ENCODE results near the gene PRKCA. TPM values are rescaled to one million over a fixed set of nuclear protein-coding genes. Genes with fewer than 3 reads are reported as not detected.

Gene PRKCA
- total RNA-seq, 2 experiments from 2014 or later, result 84.4 to 87.9 TPM

DNA sequence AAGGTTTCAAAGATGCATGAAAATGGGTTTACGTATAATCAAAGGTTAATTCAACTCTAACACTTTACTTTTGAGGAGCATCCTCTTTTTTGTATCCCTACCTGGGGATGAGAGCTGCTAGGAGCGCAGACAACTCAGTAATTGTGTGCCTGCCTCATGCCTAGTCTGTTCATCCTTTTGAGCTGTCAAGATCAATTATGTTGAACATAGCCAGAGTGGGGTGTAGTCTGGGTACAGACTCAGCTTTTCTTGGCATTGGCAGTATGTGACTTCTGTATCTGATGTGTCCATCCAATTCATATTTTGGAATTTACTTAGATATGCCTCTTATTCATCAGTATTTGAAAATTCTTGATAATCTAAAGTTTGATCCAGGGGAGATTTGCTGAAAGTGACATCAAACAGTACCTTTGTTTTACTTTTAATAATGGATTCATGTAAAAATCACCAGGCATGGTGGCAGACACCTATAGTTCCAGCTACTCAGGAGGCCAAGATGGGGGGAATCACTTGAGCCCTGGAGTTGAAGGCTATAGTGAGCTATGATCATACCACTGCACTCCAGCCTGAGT lies 24.1 kb downstream of the PRKCA start:
- ChIA-PET CTCF (interaction anchor here (0.7 to 3.0 kb wide), 3 partner anchors 11 to 13 kb away, joined by 3 to 13 read pairs (median 4); no protein-coding TSS in a partner anchor), POLR2A (interaction anchor here (1.0 to 2.5 kb wide), 5 partner anchors 9 to 42 kb away, joined by 3 to 8 read pairs (median 4); no protein-coding TSS in a partner anchor)
- DNase-seq (no peak), ATAC-seq (no peak)
- peaks cover 63% of the 10 kb centered on the region for H3K36me3 Mint-ChIP-seq (ENCODE audit: low read depth)
- no peaks in the 10 kb centered on the region for H3K27me3 Mint-ChIP-seq
- peak overlapping the region; percentile 71 for H3K27ac Mint-ChIP-seq
- intact Hi-C loops (cut with micrococcal nuclease), result no loop called here
- H3K4me1 Mint-ChIP-seq (ENCODE audit: low read depth), result peaks cover 73% of the 10 kb centered on the region
- TF ChIP-seq, protein P1, sequence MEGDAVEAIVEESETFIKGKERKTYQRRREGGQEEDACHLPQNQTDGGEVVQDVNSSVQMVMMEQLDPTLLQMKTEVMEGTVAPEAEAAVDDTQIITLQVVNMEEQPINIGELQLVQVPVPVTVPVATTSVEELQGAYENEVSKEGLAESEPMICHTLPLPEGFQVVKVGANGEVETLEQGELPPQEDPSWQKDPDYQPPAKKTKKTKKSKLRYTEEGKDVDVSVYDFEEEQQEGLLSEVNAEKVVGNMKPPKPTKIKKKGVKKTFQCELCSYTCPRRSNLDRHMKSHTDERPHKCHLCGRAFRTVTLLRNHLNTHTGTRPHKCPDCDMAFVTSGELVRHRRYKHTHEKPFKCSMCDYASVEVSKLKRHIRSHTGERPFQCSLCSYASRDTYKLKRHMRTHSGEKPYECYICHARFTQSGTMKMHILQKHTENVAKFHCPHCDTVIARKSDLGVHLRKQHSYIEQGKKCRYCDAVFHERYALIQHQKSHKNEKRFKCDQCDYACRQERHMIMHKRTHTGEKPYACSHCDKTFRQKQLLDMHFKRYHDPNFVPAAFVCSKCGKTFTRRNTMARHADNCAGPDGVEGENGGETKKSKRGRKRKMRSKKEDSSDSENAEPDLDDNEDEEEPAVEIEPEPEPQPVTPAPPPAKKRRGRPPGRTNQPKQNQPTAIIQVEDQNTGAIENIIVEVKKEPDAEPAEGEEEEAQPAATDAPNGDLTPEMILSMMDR (IDR thresholded peaks at IDR 0.05), result no peak
- H3K4me3 Mint-ChIP-seq, result no peak overlapping the region
- peaks cover 6% of the 10 kb centered on the region for H3K9me3 Mint-ChIP-seq

DNA sequence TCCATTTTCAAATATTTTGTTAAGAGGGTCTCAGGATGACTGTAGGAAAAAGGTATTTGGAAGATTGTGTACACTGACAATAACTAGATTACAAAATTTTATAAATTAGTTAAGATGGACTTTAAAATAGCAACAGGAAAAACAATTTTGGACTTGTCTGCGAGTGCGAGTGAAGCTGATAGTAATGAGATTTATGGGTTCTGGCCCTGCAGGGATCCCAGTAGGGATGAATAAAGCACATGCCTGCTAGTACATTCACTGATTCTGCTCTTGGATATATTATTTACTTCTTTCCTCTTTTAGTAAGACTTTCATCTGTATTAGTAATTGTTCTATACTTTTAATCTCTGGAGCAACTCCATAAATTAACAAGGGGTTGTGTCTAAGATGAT lies 28.2 kb downstream of the PRKCA start:
- Mint-ChIP-seq H3K27me3 (no peaks in the 10 kb centered on the region), H3K27ac (peak overlapping the region; percentile 89), H3K4me1 (ENCODE audit: low read depth) (peaks cover 75% of the 10 kb centered on the region), H3K4me3 (peak overlapping the region; percentile 59), H3K36me3 (ENCODE audit: low read depth) (peaks cover 46% of the 10 kb centered on the region), H3K9me3 (no peaks in the 10 kb centered on the region)
- CTCF ChIA-PET, result interaction anchor here (1.0 to 1.5 kb wide), 4 partner anchors 9 to 236 kb away, joined by 3 to 7 read pairs (median 4); no protein-coding TSS in a partner anchor
- POLR2A ChIA-PET, result interaction anchor here (0.8 to 1.7 kb wide), 6 partner anchors 13 to 51 kb away, joined by 3 to 8 read pairs (median 4); no protein-coding TSS in a partner anchor
- no peak for DNase-seq
- intact Hi-C loops (cut with micrococcal nuclease), result no loop called here
- no peak for ATAC-seq
- TF ChIP-seq, protein P1 (IDR thresholded peaks at IDR 0.05), result no peak

DNA sequence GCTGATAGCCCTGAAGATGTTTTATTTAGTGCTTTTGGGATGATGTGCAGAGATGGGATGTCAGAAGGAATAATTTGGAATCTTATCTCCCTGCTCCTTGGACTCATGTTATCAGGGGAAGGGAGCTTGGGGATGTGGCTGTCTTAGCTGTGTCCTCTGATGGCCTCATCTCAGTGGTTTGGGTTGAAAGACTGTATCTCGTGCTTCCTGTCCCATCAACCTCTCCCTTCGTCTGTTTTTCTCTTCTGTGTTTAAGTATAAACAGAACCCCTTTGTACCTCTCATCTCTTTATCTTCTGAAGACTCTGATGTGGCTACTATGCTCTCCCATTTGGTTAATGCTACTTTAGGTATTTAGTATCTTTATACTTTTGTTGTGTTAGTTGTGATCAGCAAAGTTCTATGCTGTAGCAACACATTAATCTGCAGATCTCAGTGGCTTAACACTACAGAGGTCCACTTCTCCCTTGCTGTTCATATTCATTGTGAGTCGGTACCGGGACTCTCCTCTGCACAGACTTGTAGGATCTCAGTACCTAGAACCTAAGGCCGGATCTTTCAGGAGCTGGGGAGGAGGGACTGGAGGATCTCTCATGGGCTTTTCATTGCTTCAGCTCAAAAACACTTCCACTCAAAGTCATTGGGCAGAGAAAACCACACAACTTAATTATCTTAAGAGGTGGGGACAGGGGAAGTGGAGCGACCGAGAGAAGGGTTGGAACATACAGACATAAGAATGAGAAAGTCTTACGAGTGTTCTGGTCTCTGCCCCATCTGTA lies 28.8 kb downstream of the PRKCA start:
- intact Hi-C loops (cut with micrococcal nuclease), result no loop called here
- H3K27me3 Mint-ChIP-seq, result no peaks in the 10 kb centered on the region
- TF ChIP-seq, protein P1 (IDR thresholded peaks at IDR 0.05), result no peak
- H3K4me1 Mint-ChIP-seq (ENCODE audit: low read depth), result peaks cover 75% of the 10 kb centered on the region
- peak overlapping the region; percentile 59 for H3K4me3 Mint-ChIP-seq
- ChIA-PET CTCF (interaction anchor here (1.0 to 1.5 kb wide), 3 partner anchors 8 to 236 kb away, joined by 4 to 7 read pairs (median 5); no protein-coding TSS in a partner anchor), POLR2A (interaction anchor here (0.6 to 1.4 kb wide), 6 partner anchors 14 to 50 kb away, joined by 3 to 8 read pairs (median 4); no protein-coding TSS in a partner anchor)
- H3K27ac Mint-ChIP-seq, result peak overlapping the region; percentile 89
- H3K36me3 Mint-ChIP-seq (ENCODE audit: low read depth), result peaks cover 50% of the 10 kb centered on the region
- DNase-seq (peak; percentile 46), ATAC-seq (peak; percentile 74)
- H3K9me3 Mint-ChIP-seq, result no peaks in the 10 kb centered on the region

DNA sequence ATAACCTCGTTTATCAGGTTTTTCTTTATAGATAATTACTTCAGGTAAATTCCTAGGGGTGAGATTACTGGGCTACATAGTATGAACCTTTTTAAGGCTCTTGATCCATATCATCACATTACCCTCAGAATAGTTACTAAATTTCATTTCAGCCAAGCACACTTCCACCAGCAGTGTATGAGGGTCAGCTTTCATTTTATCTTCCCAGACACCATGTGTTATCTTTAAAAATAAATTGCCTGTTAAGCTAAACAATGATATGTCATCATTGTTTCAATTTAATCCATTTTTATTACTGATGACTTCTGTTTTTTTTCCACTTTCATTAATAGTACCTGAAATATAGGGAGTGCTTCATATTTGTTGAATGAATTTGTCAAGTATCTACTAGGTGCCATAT lies 33.4 kb downstream of the PRKCA start:
- Mint-ChIP-seq H3K27ac (peak overlapping the region; percentile 55), H3K36me3 (ENCODE audit: low read depth) (peaks cover 38% of the 10 kb centered on the region), H3K4me3 (no peak overlapping the region), H3K27me3 (no peaks in the 10 kb centered on the region), H3K9me3 (no peaks in the 10 kb centered on the region), H3K4me1 (ENCODE audit: low read depth) (peaks cover 74% of the 10 kb centered on the region)
- intact Hi-C loops (cut with micrococcal nuclease), result no loop called here
- no peak for ATAC-seq
- ChIA-PET CTCF (no interaction called here), POLR2A (interaction anchor here (2.4 kb wide), 1 partner anchor 8 kb away, joined by 5 read pairs; no protein-coding TSS in a partner anchor)
- TF ChIP-seq, protein P1 (IDR thresholded peaks at IDR 0.05), result no peak
- DNase-seq, result no peak
